ENCODE data around the gene REEP3.

The REEP3 gene

DNA sequence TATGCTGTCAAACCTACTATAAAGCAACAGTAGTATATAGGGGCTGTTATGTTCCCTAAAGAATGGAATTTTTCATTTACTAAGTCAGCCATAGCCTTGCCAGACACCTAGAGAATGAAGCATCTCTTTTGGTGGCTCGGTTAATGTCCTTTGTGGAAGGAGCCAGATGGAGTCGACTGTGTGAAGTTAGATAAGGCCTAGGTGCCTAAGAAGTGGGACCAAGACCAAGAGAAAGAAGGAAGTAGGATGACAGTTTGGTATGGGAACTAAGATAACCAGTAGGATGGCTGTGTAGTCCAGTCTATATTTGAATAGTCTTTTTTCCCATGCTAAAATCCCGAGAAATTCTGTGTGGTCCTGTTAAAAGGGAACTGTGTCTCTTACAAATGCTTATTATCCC, 62.2 kb downstream of the REEP3 start:
- Histone ChIP-seq H3K4me3 (ENCODE audit: low read depth, low read length) (no peak overlapping the region), H3K9me3 (no peaks in the 10 kb centered on the region), H3K27me3 (no peaks in the 10 kb centered on the region), H3K36me3 (no peaks in the 10 kb centered on the region), H3K4me1 (peaks cover 4% of the 10 kb centered on the region; the same call in 1 of the 2 replicates)
- DNase-seq, result no peak
- TF ChIP-seq, protein P1, sequence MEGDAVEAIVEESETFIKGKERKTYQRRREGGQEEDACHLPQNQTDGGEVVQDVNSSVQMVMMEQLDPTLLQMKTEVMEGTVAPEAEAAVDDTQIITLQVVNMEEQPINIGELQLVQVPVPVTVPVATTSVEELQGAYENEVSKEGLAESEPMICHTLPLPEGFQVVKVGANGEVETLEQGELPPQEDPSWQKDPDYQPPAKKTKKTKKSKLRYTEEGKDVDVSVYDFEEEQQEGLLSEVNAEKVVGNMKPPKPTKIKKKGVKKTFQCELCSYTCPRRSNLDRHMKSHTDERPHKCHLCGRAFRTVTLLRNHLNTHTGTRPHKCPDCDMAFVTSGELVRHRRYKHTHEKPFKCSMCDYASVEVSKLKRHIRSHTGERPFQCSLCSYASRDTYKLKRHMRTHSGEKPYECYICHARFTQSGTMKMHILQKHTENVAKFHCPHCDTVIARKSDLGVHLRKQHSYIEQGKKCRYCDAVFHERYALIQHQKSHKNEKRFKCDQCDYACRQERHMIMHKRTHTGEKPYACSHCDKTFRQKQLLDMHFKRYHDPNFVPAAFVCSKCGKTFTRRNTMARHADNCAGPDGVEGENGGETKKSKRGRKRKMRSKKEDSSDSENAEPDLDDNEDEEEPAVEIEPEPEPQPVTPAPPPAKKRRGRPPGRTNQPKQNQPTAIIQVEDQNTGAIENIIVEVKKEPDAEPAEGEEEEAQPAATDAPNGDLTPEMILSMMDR (IDR thresholded peaks at IDR 0.05; ENCODE audit: low read depth, low read length), result no peak

DNA sequence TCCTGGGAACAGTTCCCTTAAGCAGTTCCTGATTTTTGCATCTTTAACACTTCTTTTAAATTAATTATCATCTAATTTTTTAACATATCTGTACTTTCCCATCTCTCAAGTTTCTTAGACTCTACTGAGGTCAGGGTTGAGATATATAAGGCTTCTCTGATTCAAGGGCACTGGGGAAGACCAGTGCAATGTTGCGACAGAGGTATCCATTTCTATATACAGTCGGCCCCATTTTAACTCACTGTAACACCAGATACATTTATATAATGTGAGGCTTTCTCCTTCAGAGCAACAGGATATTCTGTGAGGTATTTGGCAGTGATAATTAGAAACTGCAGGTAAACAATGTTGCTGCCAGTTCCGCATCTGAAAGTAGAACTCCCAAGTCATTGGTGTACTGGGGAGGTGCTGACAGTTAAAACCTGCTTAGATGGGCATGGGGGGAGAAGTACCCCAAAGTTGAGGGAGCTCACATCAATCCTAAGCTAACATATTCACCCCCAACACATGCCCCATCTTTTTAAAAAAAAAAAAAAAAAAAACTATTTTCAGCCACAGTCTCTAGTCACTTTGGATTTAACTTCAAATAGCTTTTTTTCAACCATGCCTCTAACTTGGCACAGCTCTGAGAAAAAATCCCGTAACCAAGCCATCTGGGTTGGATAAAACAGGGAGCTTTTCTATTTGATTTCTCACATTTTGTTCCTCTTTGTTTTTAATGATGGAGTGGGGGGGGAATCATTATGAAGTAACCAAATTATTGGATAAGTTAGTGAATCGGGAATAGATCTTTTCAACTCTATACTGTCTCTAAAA, 62.9 kb downstream of the REEP3 start:
- H3K27me3 ChIP-seq, result no peaks in the 10 kb centered on the region
- H3K4me3 ChIP-seq (ENCODE audit: low read depth, low read length), result no peak overlapping the region
- no peaks in the 10 kb centered on the region for H3K9me3 ChIP-seq
- DNase-seq, result no peak
- peaks cover 4% of the 10 kb centered on the region; the same call in 1 of the 2 replicates for H3K4me1 ChIP-seq
- no peaks in the 10 kb centered on the region for H3K36me3 ChIP-seq
- TF ChIP-seq, protein P1 (IDR thresholded peaks at IDR 0.05; ENCODE audit: low read depth, low read length), result no peak

DNA sequence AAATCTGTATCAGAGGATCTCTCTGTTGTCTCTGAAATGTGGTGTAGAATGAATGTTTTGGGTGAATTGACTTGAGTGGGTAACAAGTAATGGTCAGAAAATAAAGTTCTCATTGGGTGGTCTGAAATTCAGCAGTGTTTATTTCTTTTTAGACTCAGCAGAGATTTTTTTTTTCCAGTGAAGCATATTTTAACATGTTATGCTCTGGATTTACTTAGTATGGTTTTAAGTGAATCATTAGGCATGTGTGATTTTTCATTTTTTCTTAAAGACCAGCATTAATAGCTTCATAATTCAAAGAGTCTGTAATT, 63.5 kb downstream of the REEP3 start:
- no peak for DNase-seq
- Histone ChIP-seq H3K27me3 (no peaks in the 10 kb centered on the region), H3K9me3 (no peaks in the 10 kb centered on the region), H3K4me1 (peaks cover 4% of the 10 kb centered on the region; the same call in 1 of the 2 replicates), H3K36me3 (no peaks in the 10 kb centered on the region), H3K4me3 (ENCODE audit: low read depth, low read length) (no peak overlapping the region)
- TF ChIP-seq, protein P1 (IDR thresholded peaks at IDR 0.05; ENCODE audit: low read depth, low read length), result no peak

DNA sequence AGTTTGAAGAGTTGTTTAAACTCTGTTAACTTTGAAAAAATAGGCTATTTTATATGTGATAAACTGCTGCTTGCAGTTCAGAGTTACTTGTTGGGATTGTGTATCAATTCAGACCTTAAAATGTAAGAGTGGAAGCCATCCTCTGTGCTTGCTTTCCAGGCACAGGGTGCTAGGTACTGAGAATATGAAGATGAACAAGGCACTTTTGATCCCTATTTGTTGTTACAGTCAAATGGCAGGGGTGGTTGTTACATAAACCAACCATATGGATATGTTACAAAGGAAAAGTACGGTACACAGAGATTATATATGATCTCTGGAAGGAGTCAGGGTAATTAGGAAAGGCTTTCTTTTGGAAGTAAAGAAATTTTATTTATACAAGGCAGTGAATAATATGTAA, 63.8 kb downstream of the REEP3 start:
- DNase-seq, result no peak
- H3K4me1 ChIP-seq, result peaks cover 4% of the 10 kb centered on the region; the same call in 1 of the 2 replicates
- TF ChIP-seq, protein P1 (IDR thresholded peaks at IDR 0.05; ENCODE audit: low read depth, low read length), result no peak
- no peaks in the 10 kb centered on the region for H3K36me3 ChIP-seq
- no peak overlapping the region for H3K4me3 ChIP-seq (ENCODE audit: low read depth, low read length)
- H3K27me3 ChIP-seq, result no peaks in the 10 kb centered on the region
- no peaks in the 10 kb centered on the region for H3K9me3 ChIP-seq

DNA sequence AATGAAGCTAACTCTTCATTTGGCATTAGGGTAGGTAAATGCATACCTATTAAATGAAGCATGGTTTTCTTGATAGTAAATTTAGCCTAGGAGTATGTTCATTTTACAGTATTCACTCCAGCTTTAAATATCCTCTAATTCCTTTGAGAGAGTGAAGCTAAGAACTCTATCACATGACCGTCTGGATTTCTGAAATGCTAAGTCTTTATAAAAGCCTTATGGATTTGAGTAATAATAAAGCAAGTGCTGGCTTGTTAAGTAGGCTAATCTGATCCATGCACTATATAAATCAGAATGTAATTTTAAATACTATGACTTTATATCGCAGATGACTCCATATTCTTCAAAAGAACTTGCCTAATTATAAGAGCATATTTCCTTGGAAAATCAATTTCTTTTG, 64.8 kb downstream of the REEP3 start:
- H3K27me3 ChIP-seq, result no peaks in the 10 kb centered on the region
- H3K9me3 ChIP-seq, result no peaks in the 10 kb centered on the region
- no peaks in the 10 kb centered on the region for H3K36me3 ChIP-seq
- peaks cover 4% of the 10 kb centered on the region; the same call in 1 of the 2 replicates for H3K4me1 ChIP-seq
- TF ChIP-seq, protein P1 (IDR thresholded peaks at IDR 0.05; ENCODE audit: low read depth, low read length), result no peak
- no peak for DNase-seq
- H3K4me3 ChIP-seq (ENCODE audit: low read depth, low read length), result no peak overlapping the region

DNA sequence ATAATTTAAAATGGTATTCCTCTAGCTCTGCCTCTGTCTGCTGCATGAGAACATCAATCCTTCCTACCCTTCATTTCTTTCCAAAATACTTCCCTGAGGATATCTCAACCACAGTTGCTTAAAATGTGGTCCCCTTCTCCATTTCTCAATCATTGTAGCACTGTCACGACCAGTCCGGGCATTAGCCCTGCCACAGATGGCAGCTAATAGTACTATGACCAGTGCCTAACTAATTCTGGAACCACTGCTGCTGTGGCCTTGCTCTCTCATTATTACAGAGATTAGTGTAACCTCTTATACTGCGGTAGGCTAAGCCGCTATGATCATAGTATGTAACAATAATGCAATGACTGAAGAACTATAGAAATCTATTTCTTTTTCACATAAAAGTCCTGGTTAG, 66.0 kb downstream of the REEP3 start:
- TF ChIP-seq, protein P1 (IDR thresholded peaks at IDR 0.05; ENCODE audit: low read depth, low read length), result no peak
- H3K27me3 ChIP-seq, result no peaks in the 10 kb centered on the region
- no peaks in the 10 kb centered on the region for H3K36me3 ChIP-seq
- no peaks in the 10 kb centered on the region for H3K9me3 ChIP-seq
- no peak for DNase-seq
- H3K4me3 ChIP-seq (ENCODE audit: low read depth, low read length), result no peak overlapping the region
- H3K4me1 ChIP-seq, result peaks cover 5% of the 10 kb centered on the region

Data from BE2C (cell line).